GM12878 (cell line): Measurements from ENCODE around the gene EED. TPM values are rescaled to one million over a fixed set of nuclear protein-coding genes. Genes with fewer than 3 reads are reported as not detected.

Experiments
- ATF7 ChIP-seq: fragments of 450-650 bp; IDR thresholded peaks from 2 replicates; pipeline ENCODE4 v1.6.1; 2016; ENCODE audit warnings: low read depth, mild to moderate bottlenecking
- BACH1 ChIP-seq: fragments of 450-650 bp; IDR thresholded peaks from 2 replicates; pipeline ENCODE4 v1.6.1; 2017; ENCODE audit warnings: mild to moderate bottlenecking, borderline replicate concordance
- BHLHE40 ChIP-seq, 2 experiments: fragments of 450-650 bp in 1 of 2; IDR thresholded peaks; 2 replicates each; pipeline ENCODE4 v1.6.1; 2011 to 2017; ENCODE audit warnings: low read depth in 2 of 2, borderline replicate concordance in 1 of 2, improper control_type of control experiment in 1 of 2, low read length in 1 of 2, mild to moderate bottlenecking in 1 of 2
- CEBPB ChIP-seq, 2 experiments: fragments of 150-350 bp in 1 of 2; IDR thresholded peaks; 2 replicates each; pipeline ENCODE4 v1.6.1; 2012 to 2014; ENCODE audit warnings: low read depth in 2 of 2, low read length in 2 of 2, borderline replicate concordance in 1 of 2, inconsistent platforms in 1 of 2
- CREM ChIP-seq: IDR thresholded peaks from 2 replicates; pipeline ENCODE4 v1.6.1; 2014; ENCODE audit warnings: antibody characterized with exemption, low read depth
- EP300 ChIP-seq, 2 experiments: fragments of 150-350 bp in 1 of 2; IDR thresholded peaks; 2 replicates each; pipeline ENCODE4 v1.6.1; 2011 to 2012; ENCODE audit warnings: low read depth in 2 of 2, low read length in 2 of 2, borderline replicate concordance in 1 of 2, improper control_type of control experiment in 1 of 2, inconsistent platforms in 1 of 2; ENCODE audit not compliant: control insufficient read depth in 1 of 2
- ETV6 ChIP-seq, 2 experiments: fragments of 450-650 bp in 1 of 2; IDR thresholded peaks in 1 of 2; conservative IDR thresholded peaks in 1 of 2; 2 replicates each; pipeline ENCODE4 v1.6.1; 2014; ENCODE audit warnings: antibody characterized with exemption in 1 of 2, borderline replicate concordance in 1 of 2, low read depth in 1 of 2, mild to moderate bottlenecking in 1 of 2, moderate library complexity in 1 of 2
- EZH2 ChIP-seq: IDR thresholded peaks from 2 replicates; pipeline ENCODE4 v1.6.1; 2012; ENCODE audit warnings: low read depth, mild to moderate bottlenecking, control low read depth, inconsistent platforms, low read length, borderline replicate concordance; ENCODE audit not compliant: control insufficient read depth
- GATAD2B ChIP-seq: fragments of 450-650 bp; conservative IDR thresholded peaks from 2 replicates; pipeline ENCODE4 v1.6.1; 2017; ENCODE audit warnings: low read depth, mild to moderate bottlenecking, moderate library complexity
- IKZF2 ChIP-seq, 2 experiments: fragments of 450-650 bp; IDR thresholded peaks; 2 replicates each; pipeline ENCODE4 v1.6.1; 2017; ENCODE audit warnings: mild to moderate bottlenecking in 2 of 2, moderate library complexity in 2 of 2
- IRF4 ChIP-seq: IDR thresholded peaks from 2 replicates; pipeline ENCODE4 v1.6.1; 2011; ENCODE audit warnings: low read depth, low read length
- MEF2B ChIP-seq: fragments of 450-650 bp; IDR thresholded peaks from 2 replicates; pipeline ENCODE4 v1.6.1; 2018; ENCODE audit warnings: mild to moderate bottlenecking, moderate library complexity; ENCODE audit not compliant: partially characterized antibody, poor library complexity, severe bottlenecking
- MYC ChIP-seq: IDR thresholded peaks from 2 replicates; pipeline ENCODE4 v1.6.1; 2011; ENCODE audit warnings: mild to moderate bottlenecking, low read length, moderate library complexity, inconsistent platforms; ENCODE audit not compliant: insufficient read depth, insufficient replicate concordance, insufficient read length, severe bottlenecking
- NBN ChIP-seq: fragments of 450-650 bp; IDR thresholded peaks from 2 replicates; pipeline ENCODE4 v1.6.1; 2016
- NR2C1 ChIP-seq: fragments of 450-650 bp; IDR thresholded peaks from 2 replicates; pipeline ENCODE4 v1.6.1; 2017; ENCODE audit warnings: antibody characterized with exemption, mild to moderate bottlenecking, moderate library complexity
- PAX5 ChIP-seq: IDR thresholded peaks from 2 replicates; pipeline ENCODE4 v1.6.1; 2011; ENCODE audit warnings: low read depth, low read length, borderline replicate concordance
- POLR2A ChIP-seq: IDR thresholded peaks from 2 replicates; pipeline ENCODE4 v1.6.1; 2011; ENCODE audit warnings: low read depth, mild to moderate bottlenecking, low read length
- RUNX3 ChIP-seq: IDR thresholded peaks from 2 replicates; pipeline ENCODE4 v1.6.1; 2012; ENCODE audit warnings: low read length, inconsistent platforms
- SRF ChIP-seq, 2 experiments: IDR thresholded peaks; 2 replicates each; pipeline ENCODE4 v1.6.1; 2011; ENCODE audit warnings: low read depth in 2 of 2, low read length in 2 of 2, mild to moderate bottlenecking in 1 of 2, moderate library complexity in 1 of 2
- STAT3 ChIP-seq: IDR thresholded peaks from 2 replicates; pipeline ENCODE4 v1.6.1; 2011; ENCODE audit warnings: low read depth, low read length, improper control_type of control experiment
- YY1 ChIP-seq: IDR thresholded peaks from 2 replicates; pipeline ENCODE4 v1.6.1; 2011; ENCODE audit warnings: low read depth, mild to moderate bottlenecking, low read length
- polyA plus RNA-seq, 11 experiments: library from polyadenylated mRNA; depleted of rRNA in 4 of 11; unstranded in 6 of 11; stranded (reverse) in 5 of 11; fragments of >200 nt; fragmentation: Nextera tagmentation in 4 of 11; fragmentation: Illumina TruSeq in 1 of 11; extraction: Ambion mirVana in 4 of 11; extraction: Trizol in 1 of 11; gene quantifications; 1 replicate in 1 of 11; 2 replicates in 10 of 11; pipeline versions ENCODE4 v1.2.1 to v1.2.3, GENCODE V29; 2011 to 2016; ENCODE audit warnings: inconsistent platforms in 2 of 11, missing spikeins in 2 of 11, low read depth in 1 of 11
- total RNA-seq, 4 experiments: library from RNA; depleted of rRNA in 3 of 4; stranded (reverse); fragments of >200 nt in 3 of 4; fragmentation: Illumina TruSeq in 1 of 4; extraction: Trizol in 1 of 4; gene quantifications; 2 replicates each; pipeline versions ENCODE4 v1.2.1 to v1.2.3, GENCODE V29; 2013 to 2021
- TF ChIP-seq, protein P1 (sequence below): fragments of 450-650 bp; formaldehyde crosslinking; IDR thresholded peaks from 2 replicates; pipeline ENCODE4 v1.5.0; 2022; ENCODE audit warnings: mild to moderate bottlenecking, missing genetic modification characterization
- TF ChIP-seq, protein P2 (sequence below): IDR thresholded peaks from 2 replicates; pipeline ENCODE4 v1.6.1; 2012; ENCODE audit warnings: low read length, inconsistent platforms
- TF ChIP-seq, protein P3 (sequence below): fragments of 450-650 bp; IDR thresholded peaks from 2 replicates; pipeline ENCODE4 v1.6.1; 2018; ENCODE audit warnings: borderline replicate concordance, mild to moderate bottlenecking; ENCODE audit not compliant: partially characterized antibody

EED gene
- total and polyA plus RNA-seq, 10 of the 15 experiments (the other 5 are each of a cell fraction or from before 2014, with no cell fraction given) = 41.5 to 140 (median 72.2) TPM

DNA sequence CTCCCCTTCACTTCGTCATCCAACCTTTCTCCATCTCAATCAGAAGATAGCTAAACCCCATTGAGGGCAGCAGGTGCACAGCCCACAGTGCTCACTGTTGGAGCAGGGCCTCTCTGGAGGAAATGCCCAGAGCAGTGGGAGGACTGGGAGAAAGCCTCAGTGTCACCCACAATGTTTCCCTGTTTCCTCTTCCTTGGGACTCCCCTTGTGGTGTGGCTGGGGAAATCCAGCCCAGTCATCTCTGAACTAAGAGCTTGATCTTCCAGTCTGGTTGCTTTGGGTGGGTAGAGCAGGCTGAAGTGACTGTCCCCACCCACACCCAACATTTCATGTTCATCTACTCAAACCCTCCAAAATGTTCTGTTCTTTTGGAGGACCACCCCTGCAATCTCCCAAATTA is 29.8 kb upstream of the EED start (continued):
- TF ChIP-seq, protein P1, sequence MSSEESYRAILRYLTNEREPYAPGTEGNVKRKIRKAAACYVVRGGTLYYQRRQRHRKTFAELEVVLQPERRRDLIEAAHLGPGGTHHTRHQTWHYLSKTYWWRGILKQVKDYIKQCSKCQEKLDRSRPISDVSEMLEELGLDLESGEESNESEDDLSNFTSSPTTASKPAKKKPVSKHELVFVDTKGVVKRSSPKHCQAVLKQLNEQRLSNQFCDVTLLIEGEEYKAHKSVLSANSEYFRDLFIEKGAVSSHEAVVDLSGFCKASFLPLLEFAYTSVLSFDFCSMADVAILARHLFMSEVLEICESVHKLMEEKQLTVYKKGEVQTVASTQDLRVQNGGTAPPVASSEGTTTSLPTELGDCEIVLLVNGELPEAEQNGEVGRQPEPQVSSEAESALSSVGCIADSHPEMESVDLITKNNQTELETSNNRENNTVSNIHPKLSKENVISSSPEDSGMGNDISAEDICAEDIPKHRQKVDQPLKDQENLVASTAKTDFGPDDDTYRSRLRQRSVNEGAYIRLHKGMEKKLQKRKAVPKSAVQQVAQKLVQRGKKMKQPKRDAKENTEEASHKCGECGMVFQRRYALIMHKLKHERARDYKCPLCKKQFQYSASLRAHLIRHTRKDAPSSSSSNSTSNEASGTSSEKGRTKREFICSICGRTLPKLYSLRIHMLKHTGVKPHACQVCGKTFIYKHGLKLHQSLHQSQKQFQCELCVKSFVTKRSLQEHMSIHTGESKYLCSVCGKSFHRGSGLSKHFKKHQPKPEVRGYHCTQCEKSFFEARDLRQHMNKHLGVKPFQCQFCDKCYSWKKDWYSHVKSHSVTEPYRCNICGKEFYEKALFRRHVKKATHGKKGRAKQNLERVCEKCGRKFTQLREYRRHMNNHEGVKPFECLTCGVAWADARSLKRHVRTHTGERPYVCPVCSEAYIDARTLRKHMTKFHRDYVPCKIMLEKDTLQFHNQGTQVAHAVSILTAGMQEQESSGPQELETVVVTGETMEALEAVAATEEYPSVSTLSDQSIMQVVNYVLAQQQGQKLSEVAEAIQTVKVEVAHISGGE (CRISPR knock-in tag) = no peak
- TF ChIP-seq IRF4 = peak; percentile 98
- no peak for TF ChIP-seq MEF2B
- TF ChIP-seq BACH1 = peak; percentile 67; the same call in 1 of the 2 replicates
- peak in 1 of 2 experiments; percentile 99; a peak in 2 of 4 replicates for TF ChIP-seq ETV6 (conservative IDR thresholded peaks at IDR 0.05 in 1 of 2, IDR thresholded peaks at IDR 0.05 in 1 of 2; ENCODE audit: borderline replicate concordance in 1 of 2, low read depth in 1 of 2)
- peak; percentile 90 to 91; a peak in 3 of 4 replicates for TF ChIP-seq EP300 (IDR thresholded peaks at IDR 0.05; ENCODE audit: borderline replicate concordance in 1 of 2, control insufficient read depth in 1 of 2, low read depth in 2 of 2, low read length in 2 of 2)
- TF ChIP-seq SRF (IDR thresholded peaks at IDR 0.05; ENCODE audit: low read depth in 2 of 2, low read length in 2 of 2) = peak in 1 of 2 experiments; percentile 56; a peak in 1 of 4 replicates
- peak; percentile 48 to 62; a peak in 2 of 4 replicates for TF ChIP-seq BHLHE40 (IDR thresholded peaks at IDR 0.05; ENCODE audit: borderline replicate concordance in 1 of 2, low read depth in 2 of 2, low read length in 1 of 2)
- TF ChIP-seq, protein P2, sequence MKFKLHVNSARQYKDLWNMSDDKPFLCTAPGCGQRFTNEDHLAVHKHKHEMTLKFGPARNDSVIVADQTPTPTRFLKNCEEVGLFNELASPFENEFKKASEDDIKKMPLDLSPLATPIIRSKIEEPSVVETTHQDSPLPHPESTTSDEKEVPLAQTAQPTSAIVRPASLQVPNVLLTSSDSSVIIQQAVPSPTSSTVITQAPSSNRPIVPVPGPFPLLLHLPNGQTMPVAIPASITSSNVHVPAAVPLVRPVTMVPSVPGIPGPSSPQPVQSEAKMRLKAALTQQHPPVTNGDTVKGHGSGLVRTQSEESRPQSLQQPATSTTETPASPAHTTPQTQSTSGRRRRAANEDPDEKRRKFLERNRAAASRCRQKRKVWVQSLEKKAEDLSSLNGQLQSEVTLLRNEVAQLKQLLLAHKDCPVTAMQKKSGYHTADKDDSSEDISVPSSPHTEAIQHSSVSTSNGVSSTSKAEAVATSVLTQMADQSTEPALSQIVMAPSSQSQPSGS = peak; percentile 97
- TF ChIP-seq ATF7 = peak; percentile 69
- TF ChIP-seq PAX5 = peak; percentile 95
- peak; percentile 94 for TF ChIP-seq CREM
- TF ChIP-seq YY1 = peak; percentile 53; the same call in 1 of the 2 replicates
- no peak for TF ChIP-seq NR2C1
- no peak for TF ChIP-seq EZH2
- TF ChIP-seq CEBPB (IDR thresholded peaks at IDR 0.05; ENCODE audit: borderline replicate concordance in 1 of 2, low read depth in 2 of 2, low read length in 2 of 2) = peak in 1 of 2 experiments; percentile 99; a peak in 2 of 4 replicates
- TF ChIP-seq RUNX3 = peak; percentile 99
- peak; percentile 89 for TF ChIP-seq GATAD2B
- no peak; the same call in none of the 2 replicates for TF ChIP-seq NBN
- no peak for TF ChIP-seq POLR2A
- TF ChIP-seq IKZF2 (IDR thresholded peaks at IDR 0.05) = peak; percentile 99 to 100
- TF ChIP-seq, protein P3, sequence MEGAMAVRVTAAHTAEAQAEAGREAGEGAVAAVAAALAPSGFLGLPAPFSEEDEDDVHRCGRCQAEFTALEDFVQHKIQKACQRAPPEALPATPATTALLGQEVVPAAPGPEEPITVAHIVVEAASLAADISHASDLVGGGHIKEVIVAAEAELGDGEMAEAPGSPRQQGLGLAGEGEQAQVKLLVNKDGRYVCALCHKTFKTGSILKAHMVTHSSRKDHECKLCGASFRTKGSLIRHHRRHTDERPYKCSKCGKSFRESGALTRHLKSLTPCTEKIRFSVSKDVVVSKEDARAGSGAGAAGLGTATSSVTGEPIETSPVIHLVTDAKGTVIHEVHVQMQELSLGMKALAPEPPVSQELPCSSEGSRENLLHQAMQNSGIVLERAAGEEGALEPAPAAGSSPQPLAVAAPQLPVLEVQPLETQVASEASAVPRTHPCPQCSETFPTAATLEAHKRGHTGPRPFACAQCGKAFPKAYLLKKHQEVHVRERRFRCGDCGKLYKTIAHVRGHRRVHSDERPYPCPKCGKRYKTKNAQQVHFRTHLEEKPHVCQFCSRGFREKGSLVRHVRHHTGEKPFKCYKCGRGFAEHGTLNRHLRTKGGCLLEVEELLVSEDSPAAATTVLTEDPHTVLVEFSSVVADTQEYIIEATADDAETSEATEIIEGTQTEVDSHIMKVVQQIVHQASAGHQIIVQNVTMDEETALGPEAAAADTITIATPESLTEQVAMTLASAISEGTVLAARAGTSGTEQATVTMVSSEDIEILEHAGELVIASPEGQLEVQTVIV = no peak
- 0 out of 2 replicates have a peak, but pooled peaks have one; percentile 80 for TF ChIP-seq STAT3
- TF ChIP-seq MYC = no peak
